IMR-90 (cell line): ENCODE data around the gene NTSR1. TPM values are rescaled to one million over a fixed set of nuclear protein-coding genes. Genes with fewer than 3 reads are reported as not detected.

Experiments used
- ATAC-seq: fragments of 200-7000 bp; cut with Tn5 transposase; 2 replicates; pipeline ENCODE4 v1.9.1; 2020; ENCODE audit warnings: low read depth, mild to moderate bottlenecking, moderate library complexity
- BruUV-seq: library from RNA; stranded (reverse); fragments of 400-500 nt; replicated peaks from 2 replicates; lab custom pipeline; 2021; lab: Mats Ljungman, UMichigan
- CTCF ChIA-PET: fragments of 300-600 bp; formaldehyde crosslinking; extraction: SDS; loops from one replicate; lab custom pipeline; 2021; ENCODE audit warnings: antibody characterized with exemption; lab: Yijun Ruan, JAX
- POLR2A ChIA-PET: fragments of 300-600 bp; sonication (Branson Sonifier 250); formaldehyde crosslinking; loops from one replicate; lab custom pipeline; 2022; ENCODE audit warnings: antibody characterized with exemption; ENCODE audit not compliant: unreplicated experiment; lab: Charles Lee
- DNase-seq: peaks from one replicate; pipeline ENCODE4 v3.0.0; 2013
- H2AFZ ChIP-seq: replicated peaks from 2 replicates; pipeline ENCODE3; 2013; ENCODE audit warnings: low read length, mild to moderate bottlenecking; ENCODE audit not compliant: poor library complexity
- H2AK5ac ChIP-seq: 2 replicates; pipeline ENCODE4 v1.6.1; 2013; ENCODE audit warnings: low read depth, low read length, inconsistent platforms
- H2AK9ac ChIP-seq: replicated peaks from 2 replicates; pipeline ENCODE3; 2013; ENCODE audit warnings: mild to moderate bottlenecking, low read depth, low read length, moderate library complexity; ENCODE audit not compliant: poor library complexity
- H2BK120ac ChIP-seq: 2 replicates; pipeline ENCODE4 v1.6.1; 2013; ENCODE audit warnings: low read depth, low read length, inconsistent platforms
- H2BK15ac ChIP-seq: 3 replicates; pipeline ENCODE4 v1.6.1; 2013; ENCODE audit warnings: low read depth, low read length, inconsistent platforms
- H2BK20ac ChIP-seq: 2 replicates; pipeline ENCODE4 v1.6.1; 2013; ENCODE audit warnings: low read depth, mild to moderate bottlenecking, inconsistent platforms, low read length, moderate library complexity
- H2BK5ac ChIP-seq: 2 replicates; pipeline ENCODE4 v1.6.1; 2013; ENCODE audit warnings: mild to moderate bottlenecking, low read depth, low read length, inconsistent platforms; ENCODE audit not compliant: poor library complexity, severe bottlenecking
- H3K14ac ChIP-seq: replicated peaks from 2 replicates; pipeline ENCODE4 v1.6.1; 2013; ENCODE audit warnings: low read depth, low read length, inconsistent platforms
- H3K18ac ChIP-seq: 2 replicates; pipeline ENCODE4 v1.6.1; 2013; ENCODE audit warnings: low read depth, low read length, control low read depth
- H3K23ac ChIP-seq: 2 replicates; pipeline ENCODE4 v1.6.1; 2013; ENCODE audit warnings: low read depth, low read length, inconsistent platforms
- H3K27ac ChIP-seq: 2 replicates; pipeline ENCODE4 v1.5.1; 2013; ENCODE audit warnings: mild to moderate bottlenecking, control low read depth, low read length; ENCODE audit not compliant: insufficient read depth
- H3K27me3 ChIP-seq: 2 replicates; pipeline ENCODE4 v1.6.1; 2013; ENCODE audit warnings: low read length; ENCODE audit not compliant: control insufficient read depth, insufficient read depth
- H3K36me3 ChIP-seq: 2 replicates; pipeline ENCODE4 v1.6.1; 2013; ENCODE audit warnings: low read length, mixed read lengths; ENCODE audit not compliant: control insufficient read depth, insufficient read depth
- H3K4ac ChIP-seq: 2 replicates; pipeline ENCODE4 v1.6.1; 2013; ENCODE audit warnings: low read depth, low read length, inconsistent platforms
- H3K4me1 ChIP-seq: 2 replicates; pipeline ENCODE4 v1.6.1; 2013; ENCODE audit warnings: low read length, mixed read lengths; ENCODE audit not compliant: control insufficient read depth, insufficient read depth
- H3K4me2 ChIP-seq: 2 replicates; pipeline ENCODE4 v1.6.1; 2013; ENCODE audit warnings: low read depth, mild to moderate bottlenecking, control low read depth, low read length, moderate library complexity
- H3K4me3 ChIP-seq: 2 replicates; pipeline ENCODE4 v1.5.1; 2013; ENCODE audit warnings: low read depth, mild to moderate bottlenecking, control low read depth, low read length, moderate library complexity; ENCODE audit not compliant: insufficient read depth
- H3K56ac ChIP-seq: 2 replicates; pipeline ENCODE4 v1.6.1; 2013; ENCODE audit warnings: low read length, inconsistent platforms; ENCODE audit not compliant: insufficient read depth; ENCODE audit errors: extremely low read depth
- H3K79me1 ChIP-seq, 2 experiments: 2 replicates each; pipeline ENCODE4 v1.6.1; 2013; ENCODE audit warnings: low read length in 2 of 2, inconsistent platforms in 1 of 2, low read depth in 1 of 2
- H3K9ac ChIP-seq: 2 replicates; pipeline ENCODE4 v1.6.1; 2013; ENCODE audit warnings: low read depth, low read length, control low read depth
- H3K9me1 ChIP-seq: 2 replicates; pipeline ENCODE4 v1.6.1; 2013; ENCODE audit warnings: low read length, inconsistent platforms; ENCODE audit not compliant: insufficient read depth
- H3K9me3 ChIP-seq: 2 replicates; pipeline ENCODE4 v1.6.1; 2013; ENCODE audit warnings: low read length; ENCODE audit not compliant: control insufficient read depth, insufficient read depth
- H4K20me1 ChIP-seq: 2 replicates; pipeline ENCODE4 v1.6.1; 2013; ENCODE audit warnings: low read length, inconsistent platforms; ENCODE audit not compliant: insufficient read depth
- H4K5ac ChIP-seq: 2 replicates; pipeline ENCODE4 v1.6.1; 2013; ENCODE audit warnings: mild to moderate bottlenecking, low read depth, low read length, control low read depth
- H4K8ac ChIP-seq, 2 experiments: 2 replicates each; pipeline ENCODE4 v1.6.1; 2013; ENCODE audit warnings: low read depth in 2 of 2, low read length in 2 of 2, control low read depth in 1 of 2, inconsistent platforms in 1 of 2
- H4K91ac ChIP-seq: 2 replicates; pipeline ENCODE4 v1.6.1; 2013; ENCODE audit warnings: low read depth, low read length, inconsistent platforms; ENCODE audit not compliant: insufficient read depth
- ELK1 ChIP-seq: fragments of 150-350 bp; IDR thresholded peaks from 2 replicates; pipeline ENCODE4 v1.6.1; 2016; ENCODE audit warnings: low read depth, mild to moderate bottlenecking, low read length, moderate library complexity, borderline replicate concordance
- RCOR1 ChIP-seq: IDR thresholded peaks from 2 replicates; pipeline ENCODE4 v1.6.1; 2012; ENCODE audit warnings: mild to moderate bottlenecking, low read length, improper control_type of control experiment; ENCODE audit not compliant: insufficient replicate concordance
- WGBS, 2 experiments: methylation state at CpG; one replicate each; pipeline versions ENCODE4 v1.1.5 to v1.1.7; 2013; ENCODE audit warnings: missing lambda C conversion rate in 2 of 2; ENCODE audit not compliant: insufficient read length in 1 of 2; ENCODE audit errors: extremely low coverage in 2 of 2; 5-methylcytosine and 5-hydroxymethylcytosine counted together
- dilution Hi-C: fragments of 300-500 bp; cut with HindIII; formaldehyde crosslinking; loops from one replicate; pipeline ENCODE4 v1.14.3; 2018; ENCODE audit warnings: low sequenced_read_pairs; ENCODE audit not compliant: unreplicated experiment
- in situ Hi-C: fragments of 300-500 bp; cut with MboI; formaldehyde crosslinking; loops from 3 replicates; pipeline ENCODE4 v1.14.3; 2019; ENCODE audit warnings: low sequenced_read_pairs, inconsistent platforms, mixed read lengths
- intact Hi-C: fragments of 100-400 bp; cut with micrococcal nuclease; formaldehyde crosslinking; loops from 2 replicates; pipeline ENCODE4 v1.10.0; 2022
- polyA plus RNA-seq, 3 experiments: library from polyadenylated mRNA; depleted of rRNA; stranded (reverse); fragments of >200 nt; gene quantifications; 2 replicates each; pipeline ENCODE4 v1.2.3, GENCODE V29; 2012; ENCODE audit warnings: low replicate concordance in 1 of 3
- total RNA-seq: library from RNA; depleted of rRNA; stranded (reverse); fragments of >200 nt; gene quantifications from 2 replicates; pipeline ENCODE4 v1.2.3, GENCODE V29; 2012

NTSR1 gene
- total and polyA plus RNA-seq, 2 of the 4 experiments (the other 2 are of a cell fraction) = 0.54 to 1.8 TPM

- Histone ChIP-seq H4K91ac (no peak overlapping the region), H3K56ac (no peak overlapping the region), H4K8ac (no peak overlapping the region), H2BK20ac (no peak overlapping the region), H4K20me1 (no peaks in the 10 kb centered on the region), H3K36me3 (no peaks in the 10 kb centered on the region), H3K4me2 (no peak overlapping the region), H3K18ac (no peak overlapping the region), H3K23ac (no peak overlapping the region), H3K4ac (no peak overlapping the region), H2BK5ac (no peak overlapping the region), H3K14ac (no peak overlapping the region), H3K4me1 (peaks cover 3% of the 10 kb centered on the region; the same call in 1 of the 2 replicates), H3K9ac (no peak overlapping the region), H3K79me1 (no peaks in the 10 kb centered on the region), H2AK9ac (no peak overlapping the region), H2BK15ac (no peak overlapping the region), H3K27ac (no peak overlapping the region), H2BK120ac (no peak overlapping the region), H3K9me1 (no peaks in the 10 kb centered on the region), H3K4me3 (no peak overlapping the region), H2AFZ (no peak overlapping the region), H3K27me3 (peaks cover 10% of the 10 kb centered on the region; the same call in 1 of the 2 replicates), H2AK5ac (no peak overlapping the region; the same call in 1 of the 2 replicates), H4K5ac (no peak overlapping the region), H3K9me3 (peaks cover 4% of the 10 kb centered on the region; the same call in 1 of the 2 replicates)
- ATAC-seq (no peak), DNase-seq (no peak)
- 80% methylated on average over 6 of the region's 24 CpGs; no CpG with 5 or more reads in 1 of the 2 experiments for WGBS, 2 experiments
- in situ Hi-C loops = no loop called here
- BruUV-seq = no TSS peak
- intact Hi-C loops = no loop called here
- CTCF ChIA-PET = interaction anchor here (0.6 kb wide), 1 partner anchor 10 kb away, joined by 3 read pairs; no protein-coding TSS in a partner anchor
- dilution Hi-C loops = no loop called here
- no peak for TF ChIP-seq ELK1
- TF ChIP-seq RCOR1 = no peak
- POLR2A ChIA-PET = no interaction called here
Measured at GRCh38 chr20:62724692-62725595, 16.3 kb downstream of the NTSR1 start.
